ENCODE results near the gene FLNB.
"Not testable (repeated sequence)": the region's sequence is repeated elsewhere in the genome, so short reads cannot be mapped to it uniquely, and the experiment has no call there.

Gene FLNB

GRCh38 chr3:58052373-58053273, 44.4 kb downstream of the FLNB start:
- TF ChIP-seq CTCF (IDR thresholded peaks at IDR 0.05; ENCODE audit: low read depth, low read length, missing control alignments) = no peak
- peak; percentile 89 for DNase-seq (ENCODE audit: extremely low read depth, low read depth)
- no peak overlapping the region for H3K4me3 ChIP-seq (replicated peaks; ENCODE audit: low read depth, low read length)

DNA sequence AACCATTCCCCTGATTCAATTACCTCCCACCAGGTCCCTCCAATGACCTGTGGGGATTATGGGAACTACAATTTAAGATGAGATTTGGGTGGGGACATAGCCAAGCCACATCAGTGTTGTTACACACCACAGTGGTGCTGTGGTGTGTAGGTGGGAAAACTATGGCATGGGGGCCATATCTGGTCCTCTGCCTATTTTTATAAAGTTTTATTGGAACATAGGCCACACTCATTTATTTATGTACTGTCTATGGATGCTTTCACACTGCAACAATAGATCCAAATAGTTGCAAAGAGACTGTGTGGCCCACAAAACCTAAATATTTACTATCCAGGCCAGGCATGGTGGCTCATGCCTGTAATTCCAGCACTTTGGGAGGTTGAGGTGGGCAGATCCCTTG, 46.4 kb downstream of the FLNB start:
- no peak for TF ChIP-seq CTCF (IDR thresholded peaks at IDR 0.05; ENCODE audit: low read depth, low read length, missing control alignments)
- DNase-seq (ENCODE audit: extremely low read depth, low read depth) = no peak
- H3K4me3 ChIP-seq (replicated peaks; ENCODE audit: low read depth, low read length) = no peak overlapping the region

GRCh38 chr3:58055314-58055713, 47.1 kb downstream of the FLNB start:
- no peak for DNase-seq (ENCODE audit: extremely low read depth, low read depth)
- TF ChIP-seq CTCF (IDR thresholded peaks at IDR 0.05; ENCODE audit: low read depth, low read length, missing control alignments) = no peak
- H3K4me3 ChIP-seq (replicated peaks; ENCODE audit: low read depth, low read length) = no peak overlapping the region

DNA sequence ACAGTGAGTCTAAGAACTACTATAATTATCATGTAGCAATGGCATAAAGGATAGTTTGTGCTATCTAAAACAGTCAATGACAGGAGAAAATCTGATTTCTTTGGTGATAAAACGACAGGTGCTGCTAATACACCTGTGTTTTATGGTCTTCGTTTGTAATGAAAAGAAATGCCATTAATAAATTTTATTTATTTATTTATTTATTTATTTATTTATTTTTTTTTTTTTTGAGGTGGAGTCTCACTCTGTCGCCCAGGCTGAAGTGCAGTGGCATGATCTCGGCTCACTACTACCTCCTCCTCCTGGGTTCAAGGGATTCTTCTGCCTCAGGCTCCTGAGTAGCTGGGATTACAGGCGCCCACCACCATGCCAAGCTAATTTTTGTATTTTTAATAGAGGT, 47.7 kb downstream of the FLNB start:
- not testable (repeated sequence) for H3K4me3 ChIP-seq (replicated peaks; ENCODE audit: low read depth, low read length); DNase-seq (ENCODE audit: extremely low read depth, low read depth)

- no peak overlapping the region for H3K4me3 ChIP-seq (replicated peaks; ENCODE audit: low read depth, low read length)
- TF ChIP-seq CTCF (IDR thresholded peaks at IDR 0.05; ENCODE audit: low read depth, low read length, missing control alignments) = no peak
- DNase-seq (ENCODE audit: extremely low read depth, low read depth) = no peak
Observed at GRCh38 chr3:58058361-58059263, 50.4 kb downstream of the FLNB start.

- TF ChIP-seq CTCF (IDR thresholded peaks at IDR 0.05; ENCODE audit: low read depth, low read length, missing control alignments) = no peak
- H3K4me3 ChIP-seq (replicated peaks; ENCODE audit: low read depth, low read length) = 0 out of 2 replicates have a peak overlapping the region, but pooled peaks have one; percentile 0
- DNase-seq (ENCODE audit: extremely low read depth, low read depth) = no peak
Observed at GRCh38 chr3:58059349-58060321, 51.4 kb downstream of the FLNB start.

Measured in HFF-Myc (cell line).